IMR-90 (cell line): ENCODE measurements around the gene DCAF17. TPM values are rescaled to one million over a fixed set of nuclear protein-coding genes. Genes with fewer than 3 reads are reported as not detected.

Experiments used
- ATAC-seq: fragments of 200-7000 bp; cut with Tn5 transposase; 2 replicates; pipeline ENCODE4 v1.9.1; 2020; ENCODE audit warnings: low read depth, mild to moderate bottlenecking, moderate library complexity
- BruUV-seq: library from RNA; stranded (reverse); fragments of 400-500 nt; replicated peaks from 2 replicates; lab custom pipeline; 2021; lab: Mats Ljungman, UMichigan
- CTCF ChIA-PET: fragments of 300-600 bp; formaldehyde crosslinking; extraction: SDS; loops from one replicate; lab custom pipeline; 2021; ENCODE audit warnings: antibody characterized with exemption; lab: Yijun Ruan, JAX
- POLR2A ChIA-PET: fragments of 300-600 bp; sonication (Branson Sonifier 250); formaldehyde crosslinking; loops from one replicate; lab custom pipeline; 2022; ENCODE audit warnings: antibody characterized with exemption; ENCODE audit not compliant: unreplicated experiment; lab: Charles Lee
- DNase-seq: peaks from one replicate; pipeline ENCODE4 v3.0.0; 2013
- H2AFZ ChIP-seq: replicated peaks from 2 replicates; pipeline ENCODE3; 2013; ENCODE audit warnings: low read length, mild to moderate bottlenecking; ENCODE audit not compliant: poor library complexity
- H2AK5ac ChIP-seq: 2 replicates; pipeline ENCODE4 v1.6.1; 2013; ENCODE audit warnings: low read depth, low read length, inconsistent platforms
- H2AK9ac ChIP-seq: replicated peaks from 2 replicates; pipeline ENCODE3; 2013; ENCODE audit warnings: mild to moderate bottlenecking, low read depth, low read length, moderate library complexity; ENCODE audit not compliant: poor library complexity
- H2BK120ac ChIP-seq: 2 replicates; pipeline ENCODE4 v1.6.1; 2013; ENCODE audit warnings: low read depth, low read length, inconsistent platforms
- H2BK15ac ChIP-seq: 3 replicates; pipeline ENCODE4 v1.6.1; 2013; ENCODE audit warnings: low read depth, low read length, inconsistent platforms
- H2BK20ac ChIP-seq: 2 replicates; pipeline ENCODE4 v1.6.1; 2013; ENCODE audit warnings: low read depth, mild to moderate bottlenecking, inconsistent platforms, low read length, moderate library complexity
- H2BK5ac ChIP-seq: 2 replicates; pipeline ENCODE4 v1.6.1; 2013; ENCODE audit warnings: mild to moderate bottlenecking, low read depth, low read length, inconsistent platforms; ENCODE audit not compliant: poor library complexity, severe bottlenecking
- H3K14ac ChIP-seq: replicated peaks from 2 replicates; pipeline ENCODE4 v1.6.1; 2013; ENCODE audit warnings: low read depth, low read length, inconsistent platforms
- H3K18ac ChIP-seq: 2 replicates; pipeline ENCODE4 v1.6.1; 2013; ENCODE audit warnings: low read depth, low read length, control low read depth
- H3K23ac ChIP-seq: 2 replicates; pipeline ENCODE4 v1.6.1; 2013; ENCODE audit warnings: low read depth, low read length, inconsistent platforms
- H3K27ac ChIP-seq: 2 replicates; pipeline ENCODE4 v1.5.1; 2013; ENCODE audit warnings: mild to moderate bottlenecking, control low read depth, low read length; ENCODE audit not compliant: insufficient read depth
- H3K27me3 ChIP-seq: 2 replicates; pipeline ENCODE4 v1.6.1; 2013; ENCODE audit warnings: low read length; ENCODE audit not compliant: control insufficient read depth, insufficient read depth
- H3K36me3 ChIP-seq: 2 replicates; pipeline ENCODE4 v1.6.1; 2013; ENCODE audit warnings: low read length, mixed read lengths; ENCODE audit not compliant: control insufficient read depth, insufficient read depth
- H3K4ac ChIP-seq: 2 replicates; pipeline ENCODE4 v1.6.1; 2013; ENCODE audit warnings: low read depth, low read length, inconsistent platforms
- H3K4me1 ChIP-seq: 2 replicates; pipeline ENCODE4 v1.6.1; 2013; ENCODE audit warnings: low read length, mixed read lengths; ENCODE audit not compliant: control insufficient read depth, insufficient read depth
- H3K4me2 ChIP-seq: 2 replicates; pipeline ENCODE4 v1.6.1; 2013; ENCODE audit warnings: low read depth, mild to moderate bottlenecking, control low read depth, low read length, moderate library complexity
- H3K4me3 ChIP-seq: 2 replicates; pipeline ENCODE4 v1.5.1; 2013; ENCODE audit warnings: low read depth, mild to moderate bottlenecking, control low read depth, low read length, moderate library complexity; ENCODE audit not compliant: insufficient read depth
- H3K56ac ChIP-seq: 2 replicates; pipeline ENCODE4 v1.6.1; 2013; ENCODE audit warnings: low read length, inconsistent platforms; ENCODE audit not compliant: insufficient read depth; ENCODE audit errors: extremely low read depth
- H3K79me1 ChIP-seq, 2 experiments: 2 replicates each; pipeline ENCODE4 v1.6.1; 2013; ENCODE audit warnings: low read length in 2 of 2, inconsistent platforms in 1 of 2, low read depth in 1 of 2
- H3K9ac ChIP-seq: 2 replicates; pipeline ENCODE4 v1.6.1; 2013; ENCODE audit warnings: low read depth, low read length, control low read depth
- H3K9me1 ChIP-seq: 2 replicates; pipeline ENCODE4 v1.6.1; 2013; ENCODE audit warnings: low read length, inconsistent platforms; ENCODE audit not compliant: insufficient read depth
- H3K9me3 ChIP-seq: 2 replicates; pipeline ENCODE4 v1.6.1; 2013; ENCODE audit warnings: low read length; ENCODE audit not compliant: control insufficient read depth, insufficient read depth
- H4K20me1 ChIP-seq: 2 replicates; pipeline ENCODE4 v1.6.1; 2013; ENCODE audit warnings: low read length, inconsistent platforms; ENCODE audit not compliant: insufficient read depth
- H4K5ac ChIP-seq: 2 replicates; pipeline ENCODE4 v1.6.1; 2013; ENCODE audit warnings: mild to moderate bottlenecking, low read depth, low read length, control low read depth
- H4K8ac ChIP-seq, 2 experiments: 2 replicates each; pipeline ENCODE4 v1.6.1; 2013; ENCODE audit warnings: low read depth in 2 of 2, low read length in 2 of 2, control low read depth in 1 of 2, inconsistent platforms in 1 of 2
- H4K91ac ChIP-seq: 2 replicates; pipeline ENCODE4 v1.6.1; 2013; ENCODE audit warnings: low read depth, low read length, inconsistent platforms; ENCODE audit not compliant: insufficient read depth
- BHLHE40 ChIP-seq: fragments of 150-350 bp; IDR thresholded peaks from 2 replicates; pipeline ENCODE4 v1.6.1; 2016; ENCODE audit warnings: mild to moderate bottlenecking, low read depth, low read length
- ELK1 ChIP-seq: fragments of 150-350 bp; IDR thresholded peaks from 2 replicates; pipeline ENCODE4 v1.6.1; 2016; ENCODE audit warnings: low read depth, mild to moderate bottlenecking, low read length, moderate library complexity, borderline replicate concordance
- MAFK ChIP-seq: IDR thresholded peaks from 2 replicates; pipeline ENCODE4 v1.6.1; 2012; ENCODE audit warnings: low read depth, low read length, improper control_type of control experiment
- MAZ ChIP-seq: IDR thresholded peaks from 2 replicates; pipeline ENCODE4 v1.6.1; 2012; ENCODE audit warnings: low read depth, mild to moderate bottlenecking, low read length, improper control_type of control experiment, moderate library complexity, borderline replicate concordance
- SMC3 ChIP-seq: fragments of 150-350 bp; IDR thresholded peaks from 2 replicates; pipeline ENCODE4 v1.6.1; 2016; ENCODE audit warnings: low read depth, mild to moderate bottlenecking, antibody characterized with exemption, low read length, moderate library complexity
- USF2 ChIP-seq: fragments of 150-350 bp; IDR thresholded peaks from 2 replicates; pipeline ENCODE4 v1.6.1; 2017; ENCODE audit warnings: mild to moderate bottlenecking, antibody characterized with exemption, low read length, low read depth
- WGBS, 2 experiments: methylation state at CpG; one replicate each; pipeline versions ENCODE4 v1.1.5 to v1.1.7; 2013; ENCODE audit warnings: missing lambda C conversion rate in 2 of 2; ENCODE audit not compliant: insufficient read length in 1 of 2; ENCODE audit errors: extremely low coverage in 2 of 2; 5-methylcytosine and 5-hydroxymethylcytosine counted together
- dilution Hi-C: fragments of 300-500 bp; cut with HindIII; formaldehyde crosslinking; loops from one replicate; pipeline ENCODE4 v1.14.3; 2018; ENCODE audit warnings: low sequenced_read_pairs; ENCODE audit not compliant: unreplicated experiment
- in situ Hi-C: fragments of 300-500 bp; cut with MboI; formaldehyde crosslinking; loops from 3 replicates; pipeline ENCODE4 v1.14.3; 2019; ENCODE audit warnings: low sequenced_read_pairs, inconsistent platforms, mixed read lengths
- intact Hi-C: fragments of 100-400 bp; cut with micrococcal nuclease; formaldehyde crosslinking; loops from 2 replicates; pipeline ENCODE4 v1.10.0; 2022
- polyA plus RNA-seq, 3 experiments: library from polyadenylated mRNA; depleted of rRNA; stranded (reverse); fragments of >200 nt; gene quantifications; 2 replicates each; pipeline ENCODE4 v1.2.3, GENCODE V29; 2012; ENCODE audit warnings: low replicate concordance in 1 of 3
- total RNA-seq: library from RNA; depleted of rRNA; stranded (reverse); fragments of >200 nt; gene quantifications from 2 replicates; pipeline ENCODE4 v1.2.3, GENCODE V29; 2012

The DCAF17 gene
- total and polyA plus RNA-seq, 2 of the 4 experiments (the other 2 are of a cell fraction) = 6.7 to 13.1 TPM

- dilution Hi-C loops (no loop called here), intact Hi-C loops (no loop called here), in situ Hi-C loops (no loop called here)
- DNase-seq (no peak), ATAC-seq (no peak)
- no peak overlapping the region for H2AK9ac ChIP-seq
- no peak overlapping the region for H3K4ac ChIP-seq
- no peaks in the 10 kb centered on the region for H3K27me3 ChIP-seq
- no peak overlapping the region for H3K27ac ChIP-seq
- peaks cover 14 to 21% of the 10 kb centered on the region in 2 experiments; a peak in 2 of 4 replicates for H3K79me1 ChIP-seq
- ChIA-PET CTCF (no interaction called here), POLR2A (no interaction called here)
- H3K4me3 ChIP-seq = no peak overlapping the region
- H2BK15ac ChIP-seq = no peak overlapping the region
- H3K9me1 ChIP-seq = peaks cover 3% of the 10 kb centered on the region
- H3K18ac ChIP-seq = no peak overlapping the region
- BruUV-seq = no TSS peak
- no peak overlapping the region for H2BK20ac ChIP-seq
- no peak overlapping the region for H4K91ac ChIP-seq
- H3K56ac ChIP-seq = no peak overlapping the region
- H3K14ac ChIP-seq = no peak overlapping the region
- no CpG with 5 or more reads among the region's 3 CpGs for WGBS, 2 experiments
- H4K8ac ChIP-seq = no peak overlapping the region
- no peak overlapping the region for H3K23ac ChIP-seq
- TF ChIP-seq SMC3 = no peak
- no peak for TF ChIP-seq MAFK
- no peak for TF ChIP-seq MAZ
- TF ChIP-seq ELK1 = no peak
- TF ChIP-seq USF2 = no peak
- TF ChIP-seq BHLHE40 = no peak
- H2BK120ac ChIP-seq = no peak overlapping the region
- H2AFZ ChIP-seq = no peak overlapping the region
- H3K36me3 ChIP-seq = no peaks in the 10 kb centered on the region
- peaks cover 4% of the 10 kb centered on the region; the same call in 1 of the 2 replicates for H3K4me1 ChIP-seq
- H3K4me2 ChIP-seq = no peak overlapping the region
- no peak overlapping the region for H3K9ac ChIP-seq
- no peaks in the 10 kb centered on the region for H4K20me1 ChIP-seq
- no peak overlapping the region for H2BK5ac ChIP-seq
- H4K5ac ChIP-seq = no peak overlapping the region
- no peaks in the 10 kb centered on the region for H3K9me3 ChIP-seq
- no peak overlapping the region for H2AK5ac ChIP-seq
These were observed 33.6 kb upstream of the DCAF17 start for GRCh38 chr2:171400395-171400794.
